Epidermal melanocyte (primary cell): ENCODE results near the gene MT1H.
"Not testable (repeated sequence)": the region's sequence is repeated elsewhere in the genome, so short reads cannot be mapped to it uniquely, and the experiment has no call there.

ENCODE experiments used
- DNase-seq: peaks from one replicate; pipeline ENCODE4 v3.0.0; 2011; ENCODE audit warnings: low spot score; ENCODE audit not compliant: insufficient read length

The MT1H gene

DNA sequence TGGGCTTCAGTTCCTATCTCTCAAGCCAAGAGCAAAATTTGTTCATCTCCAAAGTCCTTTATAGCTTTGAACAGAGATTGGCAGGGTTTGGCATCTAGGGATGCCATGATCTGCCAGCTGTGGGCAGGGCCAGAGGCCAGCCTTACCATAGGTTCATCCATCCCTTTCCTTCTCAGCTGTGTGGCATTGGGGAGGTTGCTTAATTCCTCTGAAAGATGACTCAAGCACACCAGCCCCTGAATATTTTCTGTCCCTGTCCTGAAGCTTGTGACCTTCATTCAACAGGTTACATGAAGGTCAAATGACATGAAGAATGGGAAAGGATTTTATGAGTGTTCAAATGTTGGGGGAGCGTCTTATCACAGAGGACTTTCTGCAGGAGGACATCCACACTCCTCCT lies 5.1 kb upstream of the MT1H start:
- DNase-seq, result no peak

GRCh38 chr16:56665286-56666261 lies 4.0 kb upstream of the MT1H start:
- not testable (repeated sequence) for DNase-seq

GRCh38 chr16:56667581-56668571 lies 1.7 kb upstream of the MT1H start, which contains the start of gene MT1G:
MT1G (minus strand) TSS chr16:56668065; CDS start chr16:56667993, 72 bp downstream.
- no peak for DNase-seq

- no peak for DNase-seq
These were observed 416 bp downstream of the MT1H start for GRCh38 chr16:56669840-56670619.

DNA sequence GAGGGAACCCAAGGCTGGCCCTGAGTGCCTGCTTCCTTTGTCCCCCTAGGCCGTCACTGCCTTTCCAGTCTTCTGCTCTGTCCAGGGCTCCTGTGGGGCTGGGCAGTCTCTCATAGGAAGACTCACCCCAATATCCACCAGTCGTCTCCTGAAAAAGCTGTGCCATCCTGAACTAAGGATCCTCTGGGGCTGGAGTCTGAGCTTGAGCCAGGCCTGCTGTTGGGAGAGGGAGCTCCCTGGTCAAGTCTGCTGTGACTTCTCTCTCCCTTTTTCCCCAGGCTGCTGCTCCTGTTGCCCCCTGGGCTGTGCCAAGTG lies 963 bp downstream of the MT1H start:
- DNase-seq, result no peak

DNA sequence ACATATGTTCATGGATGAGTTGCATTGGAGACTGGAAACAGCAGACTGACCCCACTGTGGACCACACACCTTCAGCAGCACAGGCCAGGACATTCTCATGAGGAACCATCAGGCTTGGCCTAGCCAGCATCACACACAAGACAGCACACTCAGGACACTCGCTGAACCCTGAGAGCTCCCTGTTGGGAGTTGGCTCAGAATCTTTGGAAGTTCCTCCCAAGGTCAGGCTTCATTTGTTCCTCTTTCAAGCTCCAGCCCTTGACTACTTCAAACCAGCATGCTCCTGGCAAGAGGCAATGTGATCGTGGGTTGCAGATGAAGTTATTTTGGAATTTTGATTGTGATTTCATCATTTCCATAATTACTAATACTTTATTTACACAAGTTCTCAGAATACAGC lies 2.1 kb downstream of the MT1H start:
- DNase-seq, result not testable (repeated sequence)

DNA sequence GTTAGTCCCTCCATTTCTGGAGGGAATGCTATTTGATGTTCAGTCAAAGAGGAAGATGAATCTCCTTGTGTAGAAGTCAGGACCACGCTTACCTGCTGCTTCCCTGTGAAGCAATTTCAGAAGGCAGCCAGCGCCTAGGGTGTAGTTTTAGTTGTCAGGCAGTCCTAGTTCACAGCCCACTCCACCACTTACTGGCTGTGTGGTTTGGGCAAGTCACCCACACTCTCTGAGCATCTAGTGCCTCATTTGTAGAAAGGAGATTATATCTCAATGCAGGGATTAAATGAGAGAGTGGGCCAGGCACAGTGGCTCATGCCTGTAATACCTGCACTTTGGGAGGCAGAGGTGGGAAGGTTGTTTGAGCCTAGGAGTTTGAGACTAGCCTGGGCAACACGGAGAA lies 2.6 kb downstream of the MT1H start:
- not testable (repeated sequence) for DNase-seq

DNA sequence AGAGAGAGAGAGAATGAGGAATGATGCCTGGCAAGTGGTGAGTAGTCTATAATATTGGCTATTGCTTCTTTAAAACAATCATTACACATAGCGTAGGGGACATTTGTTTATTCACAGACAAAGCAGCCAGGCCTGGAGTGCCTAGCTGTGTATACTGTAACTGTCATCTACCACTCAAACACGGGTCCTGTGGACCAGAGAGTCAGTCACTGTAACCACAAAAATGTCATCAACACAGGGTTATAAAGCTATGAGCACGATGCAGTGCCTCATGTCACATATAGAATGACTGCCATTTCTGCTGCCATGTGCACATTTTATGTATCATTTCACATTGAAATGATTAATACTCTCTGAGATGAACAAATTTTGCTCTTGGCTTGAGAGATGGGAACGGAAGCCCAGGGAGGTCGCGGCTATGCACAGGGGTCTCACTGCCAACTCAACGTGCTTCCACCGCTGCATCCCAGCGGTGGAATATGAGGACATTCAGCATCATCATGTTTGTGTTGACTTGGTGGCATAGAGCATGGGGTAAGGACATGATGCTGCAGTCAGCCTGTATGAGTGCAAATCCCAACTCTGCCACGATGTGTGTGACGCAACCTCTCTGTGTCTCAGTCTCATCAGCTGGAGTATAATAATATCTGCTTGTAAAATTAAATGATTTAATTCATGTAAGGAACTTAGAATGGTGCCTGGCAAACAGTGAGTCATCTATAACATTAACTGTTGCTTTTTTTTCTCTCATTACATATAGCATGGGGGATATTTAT lies 3.3 kb downstream of the MT1H start:
- DNase-seq, result no peak

DNA sequence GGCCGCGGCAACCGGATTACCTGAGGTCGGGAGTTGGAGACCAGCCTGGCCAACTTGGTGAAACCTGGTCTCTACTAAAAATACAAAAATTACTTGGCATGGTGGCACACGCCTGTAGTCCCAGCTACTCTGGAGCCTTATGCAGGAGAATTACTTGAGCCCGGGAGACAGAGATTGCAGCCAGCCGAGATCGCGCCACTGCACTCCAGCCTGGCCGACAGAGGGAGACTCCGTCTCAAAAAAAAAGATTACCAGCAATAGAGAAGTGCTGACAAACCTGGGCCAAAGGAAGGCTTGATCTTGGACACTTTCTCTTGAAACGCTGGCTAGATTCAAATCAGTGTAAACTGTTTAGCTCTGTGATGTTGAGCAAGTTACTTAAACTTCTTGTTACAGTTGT lies 4.3 kb downstream of the MT1H start:
- DNase-seq, result no peak

DNA sequence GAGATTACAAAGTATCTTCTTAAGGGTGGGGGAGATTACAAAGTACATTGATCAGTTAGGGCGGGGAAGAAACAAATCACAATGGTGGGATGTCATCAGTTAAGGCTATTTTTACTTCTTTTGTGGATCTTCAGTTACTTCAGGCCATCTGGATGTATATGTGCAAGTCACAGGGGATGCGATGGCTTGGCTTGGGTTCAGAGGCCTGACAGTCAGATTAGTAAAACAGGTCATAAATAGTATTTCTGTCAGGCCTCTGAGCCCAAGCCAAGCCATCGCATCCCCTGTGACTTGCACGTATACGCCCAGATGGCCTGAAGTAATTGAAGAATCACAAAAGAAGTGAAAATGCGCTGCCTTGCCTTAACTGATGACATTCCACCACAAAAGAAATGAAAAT lies 5.0 kb downstream of the MT1H start:
- not testable (repeated sequence) for DNase-seq

DNA sequence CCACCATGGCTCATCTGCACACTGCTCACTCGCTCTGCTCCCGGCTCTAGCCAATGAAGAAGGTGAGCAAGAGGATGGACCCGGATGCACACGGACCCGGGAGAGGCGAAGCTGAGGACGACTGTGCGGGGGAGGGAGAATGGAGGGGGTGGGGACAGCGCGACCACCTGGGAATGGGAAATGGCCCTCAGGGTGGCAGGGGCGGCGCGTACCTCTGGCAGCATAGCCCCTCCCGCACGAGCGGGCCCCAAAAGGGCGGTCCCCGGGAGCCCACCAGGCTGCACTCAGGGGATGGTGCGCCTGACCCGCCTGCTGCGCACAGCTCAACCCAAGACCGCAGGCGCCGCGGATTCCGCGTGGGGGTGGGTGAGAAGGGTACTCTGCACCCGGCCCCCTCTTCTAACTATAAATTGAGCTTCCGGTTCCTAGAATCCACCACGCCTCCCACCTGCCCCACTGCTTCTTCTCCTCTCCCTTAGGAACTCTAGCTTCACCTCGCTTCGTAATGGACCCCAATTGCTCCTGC lies 6.1 kb downstream of the MT1H start:
- DNase-seq, result no peak

GRCh38 chr16:56677474-56677873 lies 7.9 kb downstream of the MT1H start:
- no peak for DNase-seq

DNA sequence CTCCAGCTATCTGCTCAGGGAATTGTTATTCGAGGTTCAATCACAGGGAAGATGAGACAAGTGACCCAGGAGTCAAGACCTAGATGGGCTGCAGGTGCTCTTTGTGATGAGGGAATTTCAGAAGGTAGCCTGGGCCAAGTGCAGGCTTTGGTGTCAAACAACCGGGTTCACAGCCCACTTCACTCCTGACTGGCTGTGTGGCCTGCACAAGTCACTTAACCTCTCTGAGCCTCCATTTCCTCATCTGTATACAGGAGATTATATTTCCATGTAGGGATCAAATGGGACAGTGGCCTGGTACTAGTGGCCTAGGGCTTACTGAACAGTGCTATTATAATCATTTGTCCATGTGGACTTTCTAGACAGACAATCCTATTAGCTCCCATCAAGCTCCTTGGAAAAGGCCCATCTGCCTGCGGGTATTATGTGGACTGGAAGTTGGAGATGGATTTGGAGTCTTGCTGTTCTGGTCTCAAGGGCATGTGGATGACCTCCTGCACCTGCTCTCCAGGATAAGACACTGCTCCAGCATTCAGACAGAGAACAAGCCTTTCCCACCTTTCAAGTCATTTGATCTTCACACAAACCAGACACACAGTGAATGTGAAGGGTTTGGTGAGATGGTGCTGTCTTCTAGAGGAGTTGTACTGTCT lies 9.6 kb downstream of the MT1H start:
- DNase-seq, result no peak

DNA sequence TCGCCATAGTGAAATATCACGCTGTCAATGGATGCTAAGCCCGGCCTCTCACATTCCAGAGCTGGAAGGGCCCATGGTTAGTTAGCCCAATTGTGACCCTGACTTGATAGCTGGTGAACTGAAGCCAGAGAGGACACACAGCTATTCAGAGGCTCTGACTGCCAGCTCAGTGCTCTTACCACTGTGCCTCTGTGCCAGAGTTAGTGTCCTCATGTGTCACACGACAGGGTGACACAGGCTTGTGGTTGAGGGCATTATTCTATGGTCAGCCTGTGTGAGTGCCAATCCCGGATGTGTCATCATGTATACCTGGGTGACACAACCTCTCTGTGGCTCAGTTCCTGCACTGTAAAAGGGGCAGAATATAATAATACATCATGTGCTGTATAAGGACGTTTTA lies 10.2 kb downstream of the MT1H start:
- no peak for DNase-seq

- peak; percentile 80 for DNase-seq
These were observed 12.5 kb downstream of the MT1H start, which contains the start of gene MT1X for GRCh38 chr16:56681939-56682702. MT1X (plus strand) TSS chr16:56682470; CDS start chr16:56682541, 71 bp downstream.

GRCh38 chr16:56682703-56683397 lies 13.2 kb downstream of the MT1H start:
- no peak for DNase-seq

- DNase-seq, result no peak
These were observed 14.0 kb downstream of the MT1H start for GRCh38 chr16:56683424-56684172.
